Prostate gland (tissue), 2 donors: ENCODE data around the gene FAM171A2.

ENCODE experiments used
- POLR2A ChIP-seq: fragments of 450-650 bp; IDR thresholded peaks from one replicate; pipeline ENCODE4 v1.6.1; 2016; ENCODE audit warnings: antibody characterized with exemption, mild to moderate bottlenecking
- POLR2AphosphoS5 ChIP-seq: sonication (generic); formaldehyde crosslinking; IDR thresholded peaks from one replicate; pipeline ENCODE4 v1.6.1; 2017; ENCODE audit warnings: antibody characterized with exemption
- TF ChIP-seq, protein P1 (sequence below), 4 experiments: fragments of 200-600 bp in 2 of 4; fragments of 450-650 bp in 2 of 4; sonication (generic) in 2 of 4; IDR thresholded peaks; 1 replicate in 3 of 4; 2 replicates in 1 of 4; pipeline ENCODE4 v1.5.1; 2016 to 2019; ENCODE audit warnings: antibody characterized with exemption in 4 of 4, mild to moderate bottlenecking in 2 of 4, moderate library complexity in 2 of 4

DNA sequence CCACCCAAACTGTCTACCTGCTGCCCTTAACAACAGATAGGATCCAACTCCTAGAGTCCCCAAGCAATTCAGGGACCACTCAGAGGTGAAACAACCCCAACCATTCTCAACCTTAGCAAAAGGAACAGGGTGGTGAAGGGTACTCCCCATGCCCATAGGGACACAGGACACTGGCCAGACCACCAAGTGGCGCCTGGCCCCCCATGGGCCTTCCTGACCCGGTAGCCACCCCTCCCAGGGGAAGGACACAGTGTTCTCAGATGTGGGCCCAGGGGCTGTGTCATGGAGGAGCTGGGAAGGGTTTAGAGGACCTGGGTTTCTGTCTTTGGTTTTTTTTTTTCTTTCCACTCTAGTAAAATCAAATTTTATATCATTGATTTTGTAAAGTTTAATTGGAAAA is 29.3 kb downstream of the FAM171A2 start:
- TF ChIP-seq, protein P1, sequence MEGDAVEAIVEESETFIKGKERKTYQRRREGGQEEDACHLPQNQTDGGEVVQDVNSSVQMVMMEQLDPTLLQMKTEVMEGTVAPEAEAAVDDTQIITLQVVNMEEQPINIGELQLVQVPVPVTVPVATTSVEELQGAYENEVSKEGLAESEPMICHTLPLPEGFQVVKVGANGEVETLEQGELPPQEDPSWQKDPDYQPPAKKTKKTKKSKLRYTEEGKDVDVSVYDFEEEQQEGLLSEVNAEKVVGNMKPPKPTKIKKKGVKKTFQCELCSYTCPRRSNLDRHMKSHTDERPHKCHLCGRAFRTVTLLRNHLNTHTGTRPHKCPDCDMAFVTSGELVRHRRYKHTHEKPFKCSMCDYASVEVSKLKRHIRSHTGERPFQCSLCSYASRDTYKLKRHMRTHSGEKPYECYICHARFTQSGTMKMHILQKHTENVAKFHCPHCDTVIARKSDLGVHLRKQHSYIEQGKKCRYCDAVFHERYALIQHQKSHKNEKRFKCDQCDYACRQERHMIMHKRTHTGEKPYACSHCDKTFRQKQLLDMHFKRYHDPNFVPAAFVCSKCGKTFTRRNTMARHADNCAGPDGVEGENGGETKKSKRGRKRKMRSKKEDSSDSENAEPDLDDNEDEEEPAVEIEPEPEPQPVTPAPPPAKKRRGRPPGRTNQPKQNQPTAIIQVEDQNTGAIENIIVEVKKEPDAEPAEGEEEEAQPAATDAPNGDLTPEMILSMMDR (IDR thresholded peaks at IDR 0.05), result no peak
- TF ChIP-seq POLR2A (no peak), POLR2AphosphoS5 (no peak)
